Gastroesophageal sphincter (tissue), 4 donors: ENCODE data around the gene PWWP2B. TPM values are rescaled to one million over a fixed set of nuclear protein-coding genes. Genes with fewer than 3 reads are reported as not detected.

ENCODE experiments used
- ATAC-seq: fragments of 150-250 bp; one replicate; pipeline ENCODE4 v1.9.1; 2016; ENCODE audit warnings: mild to moderate bottlenecking, moderate library complexity
- H3K27ac ChIP-seq, 4 donors: fragments of 200-600 bp; sonication (generic) in 3 of 4; 1 replicate in 3 of 4; 2 replicates in 1 of 4; pipeline ENCODE4 v1.5.1; 2016 to 2019
- H3K27me3 ChIP-seq: fragments of 200-600 bp; sonication (generic); one replicate; pipeline ENCODE4 v1.5.1; 2019
- H3K36me3 ChIP-seq, 2 donors: fragments of 200-600 bp; sonication (generic); one replicate each; pipeline ENCODE4 v1.5.1; 2019; ENCODE audit warnings: control low read depth in 1 of 2
- H3K4me1 ChIP-seq, 3 donors: fragments of 200-600 bp; sonication (generic); 1 replicate in 2 of 3; 2 replicates in 1 of 3; pipeline ENCODE4 v1.5.1; 2016 to 2019; ENCODE audit warnings: control low read depth in 2 of 3
- H3K4me3 ChIP-seq, 2 donors: fragments of 200-600 bp; sonication (generic); one replicate each; pipeline ENCODE4 v1.5.1; 2019; ENCODE audit warnings: mild to moderate bottlenecking in 1 of 2, moderate library complexity in 1 of 2
- H3K9me3 ChIP-seq, 3 donors: fragments of 200-600 bp; sonication (generic); one replicate each; pipeline ENCODE4 v1.5.1; 2017 to 2019; ENCODE audit warnings: control low read depth in 2 of 3
- CTCF ChIP-seq, 4 experiments: fragments of 200-600 bp in 2 of 4; fragments of 450-650 bp in 2 of 4; sonication (generic) in 1 of 4; IDR thresholded peaks; one replicate each; pipeline ENCODE4 v1.5.1; 2017 to 2019; ENCODE audit warnings: antibody characterized with exemption in 4 of 4, mild to moderate bottlenecking in 2 of 4, moderate library complexity in 2 of 4
- EP300 ChIP-seq: sonication (generic); formaldehyde crosslinking; IDR thresholded peaks from one replicate; pipeline ENCODE4 v1.6.1; 2017; ENCODE audit warnings: antibody characterized with exemption, mild to moderate bottlenecking
- POLR2A ChIP-seq, 2 donors: fragments of 450-650 bp; IDR thresholded peaks; one replicate each; pipeline ENCODE4 v1.6.1; 2017; ENCODE audit warnings: antibody characterized with exemption in 2 of 2, mild to moderate bottlenecking in 2 of 2, moderate library complexity in 1 of 2
- POLR2AphosphoS5 ChIP-seq: sonication (generic); formaldehyde crosslinking; IDR thresholded peaks from one replicate; pipeline ENCODE4 v1.6.1; 2017; ENCODE audit warnings: antibody characterized with exemption
- WGBS, 2 donors: methylation state at CpG; one replicate each; pipeline ENCODE4 v1.1.5; 2018; ENCODE audit warnings: low coverage in 1 of 2; 5-methylcytosine and 5-hydroxymethylcytosine counted together
- total RNA-seq, 4 donors: library from RNA; depleted of rRNA; stranded (reverse); fragments of >200 nt; gene quantifications; one replicate each; pipeline ENCODE4 v1.1.0, GENCODE V29; 2016

PWWP2B gene
- total RNA-seq, 4 donors from 2014 or later = 11.3 to 17.1 (median 14.8) TPM

- ATAC-seq = no peak
- Histone ChIP-seq H3K4me3 (no peak overlapping the region), H3K9me3 (no peaks in the 10 kb centered on the region), H3K36me3 (peaks cover 0 to 15% of the 10 kb centered on the region in 2 donors), H3K27ac (no peak overlapping the region), H3K27me3 (no peaks in the 10 kb centered on the region), H3K4me1 (no peaks in the 10 kb centered on the region)
- TF ChIP-seq EP300 (no peak), POLR2AphosphoS5 (no peak), CTCF (IDR thresholded peaks at IDR 0.05) (no peak), POLR2A (IDR thresholded peaks at IDR 0.05) (no peak)
- WGBS, 2 donors = no CpG with 5 or more reads among the region's 8 CpGs
Observed at GRCh38 chr10:132374176-132374575, 22.8 kb upstream of the PWWP2B start.

GRCh38 chr10:132374612-132375011 lies 22.4 kb upstream of the PWWP2B start:
- H3K4me3 ChIP-seq = no peak overlapping the region
- no CpG with 5 or more reads among the region's 14 CpGs for WGBS, 2 donors
- no peak overlapping the region for H3K27ac ChIP-seq
- H3K4me1 ChIP-seq = no peaks in the 10 kb centered on the region
- no peak for TF ChIP-seq CTCF (IDR thresholded peaks at IDR 0.05)
- no peak for TF ChIP-seq POLR2A (IDR thresholded peaks at IDR 0.05)
- TF ChIP-seq EP300 = no peak
- no peak for TF ChIP-seq POLR2AphosphoS5
- H3K36me3 ChIP-seq = peaks cover 0 to 14% of the 10 kb centered on the region in 2 donors
- no peaks in the 10 kb centered on the region for H3K27me3 ChIP-seq
- no peak for ATAC-seq
- no peaks in the 10 kb centered on the region for H3K9me3 ChIP-seq

GRCh38 chr10:132375116-132375794 lies 21.7 kb upstream of the PWWP2B start:
- peaks cover 0 to 14% of the 10 kb centered on the region in 2 donors for H3K36me3 ChIP-seq
- H3K4me1 ChIP-seq = no peaks in the 10 kb centered on the region
- 89 to 95% methylated on average over 4 to 13 of the region's 26 CpGs for WGBS, 2 donors
- H3K9me3 ChIP-seq = no peaks in the 10 kb centered on the region
- no peaks in the 10 kb centered on the region for H3K27me3 ChIP-seq
- H3K27ac ChIP-seq = no peak overlapping the region
- no peak overlapping the region for H3K4me3 ChIP-seq
- TF ChIP-seq EP300 = no peak
- no peak for TF ChIP-seq POLR2A (IDR thresholded peaks at IDR 0.05)
- no peak for TF ChIP-seq CTCF (IDR thresholded peaks at IDR 0.05)
- no peak for TF ChIP-seq POLR2AphosphoS5
- ATAC-seq = no peak

- no peaks in the 10 kb centered on the region for H3K9me3 ChIP-seq
- no peaks in the 10 kb centered on the region for H3K27me3 ChIP-seq
- peaks cover 0 to 14% of the 10 kb centered on the region in 2 donors for H3K36me3 ChIP-seq
- no peaks in the 10 kb centered on the region for H3K4me1 ChIP-seq
- WGBS, 2 donors = 80 to 100% methylated on average over 1 to 4 of the region's 4 CpGs
- H3K27ac ChIP-seq = no peak overlapping the region
- no peak for ATAC-seq
- H3K4me3 ChIP-seq = no peak overlapping the region
- TF ChIP-seq POLR2A (IDR thresholded peaks at IDR 0.05) (no peak), EP300 (no peak), CTCF (IDR thresholded peaks at IDR 0.05) (no peak), POLR2AphosphoS5 (no peak)
Observed at GRCh38 chr10:132375795-132376297, 21.2 kb upstream of the PWWP2B start.

GRCh38 chr10:132376394-132376851 lies 20.6 kb upstream of the PWWP2B start:
- TF ChIP-seq POLR2A (IDR thresholded peaks at IDR 0.05) (no peak), POLR2AphosphoS5 (no peak), EP300 (no peak), CTCF (IDR thresholded peaks at IDR 0.05) (no peak)
- no CpG with 5 or more reads among the region's 15 CpGs for WGBS, 2 donors
- Histone ChIP-seq H3K9me3 (peaks cover 0 to 5% (median 0%) of the 10 kb centered on the region in 3 donors), H3K4me3 (no peak overlapping the region), H3K36me3 (peaks cover 0 to 14% of the 10 kb centered on the region in 2 donors), H3K4me1 (no peaks in the 10 kb centered on the region), H3K27me3 (no peaks in the 10 kb centered on the region), H3K27ac (no peak overlapping the region)
- ATAC-seq = no peak
